ENCODE data around the gene SCD5.

GRCh38 chr4:82833696-82834313, 35.2 kb upstream of the SCD5 start:
- TF ChIP-seq, protein P1, sequence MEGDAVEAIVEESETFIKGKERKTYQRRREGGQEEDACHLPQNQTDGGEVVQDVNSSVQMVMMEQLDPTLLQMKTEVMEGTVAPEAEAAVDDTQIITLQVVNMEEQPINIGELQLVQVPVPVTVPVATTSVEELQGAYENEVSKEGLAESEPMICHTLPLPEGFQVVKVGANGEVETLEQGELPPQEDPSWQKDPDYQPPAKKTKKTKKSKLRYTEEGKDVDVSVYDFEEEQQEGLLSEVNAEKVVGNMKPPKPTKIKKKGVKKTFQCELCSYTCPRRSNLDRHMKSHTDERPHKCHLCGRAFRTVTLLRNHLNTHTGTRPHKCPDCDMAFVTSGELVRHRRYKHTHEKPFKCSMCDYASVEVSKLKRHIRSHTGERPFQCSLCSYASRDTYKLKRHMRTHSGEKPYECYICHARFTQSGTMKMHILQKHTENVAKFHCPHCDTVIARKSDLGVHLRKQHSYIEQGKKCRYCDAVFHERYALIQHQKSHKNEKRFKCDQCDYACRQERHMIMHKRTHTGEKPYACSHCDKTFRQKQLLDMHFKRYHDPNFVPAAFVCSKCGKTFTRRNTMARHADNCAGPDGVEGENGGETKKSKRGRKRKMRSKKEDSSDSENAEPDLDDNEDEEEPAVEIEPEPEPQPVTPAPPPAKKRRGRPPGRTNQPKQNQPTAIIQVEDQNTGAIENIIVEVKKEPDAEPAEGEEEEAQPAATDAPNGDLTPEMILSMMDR (IDR thresholded peaks at IDR 0.05), result no peak
- TF ChIP-seq EZH2 (IDR thresholded peaks at IDR 0.05; ENCODE audit: borderline replicate concordance, insufficient read depth, low read depth, low read length, poor library complexity, severe bottlenecking), result no peak

All from B cell (primary cell).